EL (cell line): ENCODE data around the gene KIAA0586.
A peak's percentile ranks its signal among the peaks of the same experiment; 100 is the strongest.
"Not testable (repeated sequence)": the region's sequence is repeated elsewhere in the genome, so short reads cannot be mapped to it uniquely, and the experiment has no call there.

Experiments used
- DNase-seq: peaks from one replicate; pipeline ENCODE4 v3.0.0-alpha.2; 2016

KIAA0586 gene

GRCh38 chr14:58427281-58428117, at the start of gene KIAA0586, which contains the start of gene TIMM9:
KIAA0586 (plus strand) TSS chr14:58427719; CDS start chr14:58428265, 546 bp downstream.
TIMM9 (minus strand) TSS chr14:58427531; CDS start chr14:58411945, 15,586 bp downstream.
- peak; percentile 99 for DNase-seq

GRCh38 chr14:58390830-58391229, 36.7 kb upstream of the KIAA0586 start:
- DNase-seq = no peak

GRCh38 chr14:58395562-58395811, 32.0 kb upstream of the KIAA0586 start:
- DNase-seq = no peak

- peak; percentile 80 for DNase-seq
Observed at GRCh38 chr14:58395812-58396788, 31.4 kb upstream of the KIAA0586 start, which contains the start of gene TOMM20L. TOMM20L (plus strand) TSS chr14:58395930; CDS start chr14:58395958, 28 bp downstream.

- no peak for DNase-seq
Observed at GRCh38 chr14:58397156-58397555, 30.4 kb upstream of the KIAA0586 start.

GRCh38 chr14:58398495-58398894, 29.0 kb upstream of the KIAA0586 start:
- no peak for DNase-seq

GRCh38 chr14:58398895-58399294, 28.6 kb upstream of the KIAA0586 start:
- DNase-seq = no peak

- DNase-seq = no peak
Observed at GRCh38 chr14:58401587-58401986, 25.9 kb upstream of the KIAA0586 start.

- DNase-seq = no peak
Observed at GRCh38 chr14:58408681-58409215, 18.8 kb upstream of the KIAA0586 start.

- no peak for DNase-seq
Observed at GRCh38 chr14:58414845-58415244, 12.7 kb upstream of the KIAA0586 start.

GRCh38 chr14:58415636-58416547, 11.6 kb upstream of the KIAA0586 start:
- no peak for DNase-seq

- DNase-seq = not testable (repeated sequence)
Observed at GRCh38 chr14:58416934-58417333, 10.6 kb upstream of the KIAA0586 start.

GRCh38 chr14:58426670-58427280, 744 bp upstream of the KIAA0586 start:
- peak; percentile 74 for DNase-seq

- DNase-seq = peak; percentile 60
Observed at GRCh38 chr14:58428118-58428683, 682 bp downstream of the KIAA0586 start.

GRCh38 chr14:58430156-58430555, 2.6 kb downstream of the KIAA0586 start:
- DNase-seq = peak; percentile 45

- no peak for DNase-seq
Observed at GRCh38 chr14:58439476-58439875, 12.0 kb downstream of the KIAA0586 start.

- no peak for DNase-seq
Observed at GRCh38 chr14:58444627-58445026, 17.1 kb downstream of the KIAA0586 start.

- peak; percentile 85 for DNase-seq
Observed at GRCh38 chr14:58455593-58456265, 28.2 kb downstream of the KIAA0586 start.

GRCh38 chr14:58460772-58461171, 33.3 kb downstream of the KIAA0586 start:
- no peak for DNase-seq

GRCh38 chr14:58463147-58463546, 35.6 kb downstream of the KIAA0586 start:
- no peak for DNase-seq

- DNase-seq = no peak
Observed at GRCh38 chr14:58464652-58465051, 37.1 kb downstream of the KIAA0586 start.
